Activated CD8-positive, alpha-beta memory T cell treated with anti-CD3 and anti-CD28 coated beads for 48 hours (primary cell): Measurements from ENCODE around the gene TAS2R4.
"Not testable (repeated sequence)": the region's sequence is repeated elsewhere in the genome, so short reads cannot be mapped to it uniquely, and the experiment has no call there.

Experiments
- DNase-seq, 3 experiments: peaks; one replicate each; pipeline ENCODE4 v3.0.0-alpha.2; 2020; ENCODE audit warnings: low read depth in 2 of 3, low spot score in 2 of 3

The TAS2R4 gene

DNA sequence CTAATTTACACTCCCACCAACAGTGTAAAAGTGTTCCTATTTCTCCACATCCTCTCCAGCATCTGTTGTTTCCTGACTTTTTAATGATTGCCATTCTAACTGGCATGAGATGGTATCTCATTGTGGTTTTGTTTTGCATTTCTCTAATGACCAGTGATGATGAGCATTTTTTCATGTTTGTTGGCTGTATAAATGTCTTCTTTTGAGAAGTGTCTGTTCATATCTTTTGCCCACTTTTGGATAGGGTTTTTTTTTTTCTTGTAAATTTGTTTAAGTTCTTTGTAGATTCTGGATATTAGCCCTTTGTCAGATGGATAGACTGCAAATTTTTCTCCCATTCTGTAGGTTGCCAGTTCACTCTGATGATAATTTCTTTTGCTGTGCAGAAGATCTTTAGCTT, 46.0 kb downstream of the TAS2R4 start:
- DNase-seq, result not testable (repeated sequence)
